Stimulated activated CD4-positive, alpha-beta T cell treated with anti-CD3 and anti-CD28 coated beads, Interleukin-12 subunit alpha, Interleukin-12 subunit beta, amount 100 ng/mL, for 48 hours (primary cell): ENCODE data around the gene GPD1.
"Not testable (repeated sequence)": the region's sequence is repeated elsewhere in the genome, so short reads cannot be mapped to it uniquely, and the experiment has no call there.

Source experiments
- DNase-seq, 3 donors: peaks; one replicate each; pipeline ENCODE4 v3.0.0-alpha.2; 2020; ENCODE audit warnings: low read depth in 2 of 3, low spot score in 1 of 3

Gene GPD1

DNA sequence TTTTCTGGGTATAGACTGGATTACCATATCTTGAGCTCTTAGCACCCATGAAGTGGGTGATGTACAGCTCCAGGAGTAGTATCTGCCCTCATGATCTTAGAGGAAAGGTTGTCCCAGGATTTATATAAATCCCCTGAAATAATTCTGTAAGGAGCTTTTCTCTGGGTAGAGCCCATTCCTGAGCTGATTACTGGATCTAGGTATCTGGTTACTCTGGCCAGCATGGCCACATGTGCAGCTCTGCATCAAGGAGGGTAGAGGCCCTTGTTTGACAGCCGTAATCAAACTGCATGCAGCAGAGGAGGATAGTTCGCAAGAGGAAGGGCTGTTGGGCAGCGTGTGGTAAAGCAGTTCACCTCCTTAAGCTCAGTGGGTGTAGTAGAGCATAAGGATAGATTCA is 16.7 kb downstream of the GPD1 start:
- DNase-seq: no peak

DNA sequence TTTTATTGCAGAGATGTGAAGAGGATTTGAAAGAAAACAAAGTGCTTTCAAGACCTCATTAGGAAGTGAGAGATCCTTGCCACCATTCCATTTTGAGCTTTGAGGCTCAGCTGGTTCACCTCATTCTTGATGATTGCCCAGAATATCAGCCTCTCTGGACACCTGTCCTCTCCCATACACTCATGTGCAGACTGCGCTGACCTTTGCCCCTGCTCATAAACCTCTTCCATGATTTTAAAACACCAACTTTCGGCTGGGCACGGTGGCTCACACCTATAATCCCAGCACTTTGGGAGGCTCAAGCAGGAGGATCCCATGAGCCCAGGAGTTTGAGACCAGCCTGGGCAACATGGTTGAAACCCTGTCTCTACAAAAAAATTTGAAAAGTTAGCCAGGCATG is 17.1 kb downstream of the GPD1 start:
- DNase-seq: no peak

DNA sequence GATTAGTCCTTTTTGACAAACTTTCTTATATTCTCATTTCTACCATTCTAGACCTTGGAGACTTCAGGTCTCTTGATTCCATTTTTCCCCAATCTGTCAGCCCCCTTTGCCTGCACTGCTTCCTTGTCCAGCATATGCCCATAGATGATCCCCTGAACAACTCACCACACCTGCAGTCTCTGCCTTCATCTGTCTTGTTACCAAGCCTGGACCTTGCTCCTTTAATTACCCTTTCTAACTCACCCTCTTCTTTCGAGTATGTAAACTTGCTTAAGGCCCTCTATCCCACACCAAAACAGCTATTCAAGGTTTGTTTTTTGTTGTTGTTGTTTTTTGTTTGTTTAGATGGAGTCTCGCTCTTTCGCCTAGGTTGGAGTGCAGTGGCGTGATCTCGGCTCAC is 17.8 kb downstream of the GPD1 start:
- DNase-seq: no peak

DNA sequence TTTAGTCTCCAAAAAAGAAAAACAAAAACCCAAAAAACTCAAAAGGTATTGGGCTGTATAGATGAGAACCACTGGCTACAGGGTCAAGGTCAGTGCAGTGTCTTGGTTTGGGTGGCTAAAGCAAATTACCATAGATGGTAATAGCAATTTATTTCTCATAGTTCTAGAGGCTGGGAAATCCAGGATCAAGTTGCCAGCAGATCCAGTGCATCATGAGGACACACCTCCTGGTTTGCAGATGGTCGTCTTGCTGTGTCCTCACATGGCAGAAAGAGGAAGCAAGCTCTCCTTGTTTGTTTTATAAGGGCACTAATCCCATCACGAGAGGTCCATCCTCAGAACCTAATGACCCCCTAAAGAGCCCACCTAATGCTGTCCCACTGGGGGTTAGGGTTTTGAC is 19.4 kb downstream of the GPD1 start:
- no peak for DNase-seq

DNA sequence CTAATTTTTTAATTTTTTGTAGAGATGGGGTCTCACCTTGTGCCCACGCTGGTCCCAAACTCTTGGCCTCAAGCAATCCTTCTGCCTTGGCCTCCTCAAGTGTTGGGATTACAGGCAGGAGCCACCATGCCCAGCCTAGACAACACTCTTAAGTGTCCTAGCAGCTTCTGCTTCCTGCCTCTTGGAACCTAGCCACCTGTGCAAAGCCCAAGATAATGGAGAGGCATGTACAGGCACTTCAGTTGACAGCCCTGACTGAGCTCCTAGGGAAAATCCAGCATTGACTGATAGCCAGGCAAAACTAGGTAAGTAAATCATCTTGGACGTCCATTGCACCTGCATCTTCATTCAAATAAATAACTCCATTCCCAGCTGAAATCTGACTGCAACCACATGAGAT is 23.7 kb downstream of the GPD1 start:
- DNase-seq: no peak

DNA sequence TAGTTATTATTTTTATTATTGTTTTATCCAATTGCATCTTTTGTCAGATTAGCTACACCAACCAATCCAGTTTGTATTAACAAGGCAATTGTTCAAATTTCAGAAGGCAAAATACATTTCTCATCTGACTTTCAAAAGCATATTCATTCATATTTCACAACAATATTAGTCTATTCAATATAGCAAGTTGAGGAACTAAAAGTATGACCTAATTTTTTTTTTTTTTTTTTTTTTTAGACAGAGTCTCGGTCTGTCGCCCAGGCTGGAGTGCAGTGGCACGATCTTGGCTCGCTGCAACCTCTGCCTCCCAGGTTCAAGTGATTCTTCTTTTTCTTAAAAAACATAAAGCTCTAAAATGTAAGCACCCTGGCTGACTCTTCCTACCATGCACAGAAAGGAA is 25.5 kb downstream of the GPD1 start:
- no peak for DNase-seq

DNA sequence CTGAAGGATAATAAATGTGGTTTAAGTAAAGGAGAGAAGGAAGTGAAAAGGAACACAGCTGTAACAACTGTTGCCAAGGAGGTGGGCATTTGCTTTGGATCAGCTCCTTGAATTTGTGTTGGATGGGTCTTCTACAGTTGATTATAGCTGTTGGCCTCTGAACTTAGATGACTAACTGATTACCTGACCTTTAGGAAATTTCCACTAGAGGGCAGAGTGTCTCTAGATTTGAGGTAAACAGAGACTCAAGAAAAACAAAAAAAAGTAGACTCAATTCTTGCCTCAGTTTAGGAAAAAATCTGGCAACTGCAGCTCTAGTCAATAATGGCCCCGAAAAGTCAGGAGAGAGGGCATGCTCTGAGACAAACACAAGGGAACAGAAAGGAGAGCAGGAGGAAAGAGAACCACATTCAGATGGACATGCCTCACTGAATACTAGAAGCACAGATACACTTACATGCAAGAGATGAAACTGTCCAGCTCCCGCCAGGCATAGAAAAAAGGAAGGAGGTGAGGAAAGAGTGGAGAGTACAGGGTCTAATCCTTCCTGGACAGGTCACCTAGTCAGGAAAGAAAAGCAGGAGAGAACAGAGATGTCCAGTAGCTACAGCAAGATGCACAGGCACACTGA is 28.8 kb downstream of the GPD1 start:
- DNase-seq: no peak

DNA sequence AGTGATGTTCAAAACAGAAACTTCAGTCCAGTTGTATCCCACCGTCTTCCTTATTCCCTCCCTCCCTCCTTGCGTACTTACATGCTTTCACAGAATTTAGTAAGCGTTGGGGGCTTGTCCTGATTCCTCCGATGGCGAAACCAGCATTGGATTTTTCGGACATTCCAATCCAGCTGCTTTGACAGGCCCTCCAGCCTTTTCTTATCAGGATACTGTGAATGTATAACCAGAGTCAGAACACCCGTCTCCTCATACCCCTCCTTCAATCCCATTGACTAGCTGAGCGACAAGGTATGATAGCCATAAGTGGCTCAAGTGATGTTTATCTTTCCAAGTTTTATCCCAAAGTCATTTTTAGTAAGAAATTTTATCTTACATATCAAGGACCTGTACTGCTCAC is 39.2 kb downstream of the GPD1 start:
- no peak for DNase-seq

DNA sequence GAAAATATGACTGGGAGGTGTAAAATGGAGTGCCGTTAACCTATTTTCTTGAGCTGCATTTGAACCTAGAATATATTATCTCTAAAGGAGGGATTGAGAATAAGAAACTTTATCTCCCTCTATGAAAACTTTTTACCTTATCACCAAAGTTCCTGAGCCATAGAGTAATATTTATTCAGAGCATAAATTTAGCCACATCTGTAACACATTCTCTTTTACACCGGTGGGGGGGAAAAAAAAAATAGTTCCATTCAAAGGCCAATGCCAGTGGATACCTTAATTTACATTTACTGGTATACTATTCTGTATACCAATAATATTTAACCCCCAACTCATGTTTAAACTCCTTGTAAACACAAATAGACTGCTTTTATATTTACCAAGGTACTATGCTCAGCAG is 41.6 kb downstream of the GPD1 start:
- no peak for DNase-seq

DNA sequence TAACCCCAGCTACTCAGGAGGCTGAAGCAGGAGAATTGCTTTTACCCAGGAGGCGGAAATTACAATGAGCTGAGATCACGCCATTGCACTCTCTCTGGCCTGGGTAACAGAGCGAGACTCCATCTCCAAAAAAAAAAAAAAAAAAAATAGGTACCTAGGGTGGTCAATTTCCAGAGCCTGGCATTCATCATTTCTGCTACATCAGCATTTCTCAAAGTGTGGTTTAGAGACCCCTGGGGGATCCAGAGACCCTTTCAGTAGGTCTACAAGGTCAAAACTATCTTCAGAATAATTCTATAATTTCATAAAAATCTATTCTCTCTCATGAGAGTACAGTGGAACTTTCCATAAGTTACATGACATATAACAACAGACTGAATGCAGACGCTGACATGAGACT is 43.5 kb downstream of the GPD1 start:
- DNase-seq: no peak

DNA sequence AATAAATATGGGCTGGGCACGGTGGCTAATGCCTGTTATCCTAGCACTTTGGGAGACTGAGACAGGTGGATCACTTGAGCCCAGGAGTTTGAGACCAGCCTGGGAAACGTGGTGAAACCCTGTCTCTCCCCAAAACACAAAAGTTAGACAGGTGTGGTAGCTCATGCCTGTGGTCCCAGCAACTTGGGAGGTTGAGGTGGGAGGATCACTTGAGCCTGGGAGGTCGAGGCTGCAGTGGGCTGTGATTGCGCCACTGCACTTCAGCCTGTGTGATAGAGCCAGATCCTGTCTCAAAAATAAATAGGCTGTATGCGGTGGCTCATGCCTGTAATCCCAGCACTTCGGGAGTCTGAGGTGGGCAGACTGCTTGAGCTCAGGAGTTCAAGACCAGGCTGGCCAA is 44.2 kb downstream of the GPD1 start:
- DNase-seq: not testable (repeated sequence)

DNA sequence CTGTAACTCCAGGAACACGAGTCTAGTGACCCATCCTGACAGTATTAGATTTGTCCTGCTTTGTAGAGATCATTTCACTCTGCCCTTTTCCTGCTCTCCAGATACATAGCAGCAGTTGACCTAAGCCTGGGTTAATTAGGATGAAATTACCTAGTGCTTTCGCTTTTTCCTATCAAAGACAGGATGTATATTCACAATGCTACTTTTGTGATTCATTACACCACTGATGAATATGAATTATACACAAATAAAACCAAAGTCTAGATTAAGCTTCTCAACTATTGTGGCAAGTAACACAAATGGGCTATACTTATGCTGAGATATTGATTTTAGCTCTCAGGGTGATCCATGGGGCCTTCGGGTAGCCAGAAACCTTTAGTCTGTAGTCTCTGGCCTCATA is 45.5 kb downstream of the GPD1 start:
- no peak for DNase-seq

DNA sequence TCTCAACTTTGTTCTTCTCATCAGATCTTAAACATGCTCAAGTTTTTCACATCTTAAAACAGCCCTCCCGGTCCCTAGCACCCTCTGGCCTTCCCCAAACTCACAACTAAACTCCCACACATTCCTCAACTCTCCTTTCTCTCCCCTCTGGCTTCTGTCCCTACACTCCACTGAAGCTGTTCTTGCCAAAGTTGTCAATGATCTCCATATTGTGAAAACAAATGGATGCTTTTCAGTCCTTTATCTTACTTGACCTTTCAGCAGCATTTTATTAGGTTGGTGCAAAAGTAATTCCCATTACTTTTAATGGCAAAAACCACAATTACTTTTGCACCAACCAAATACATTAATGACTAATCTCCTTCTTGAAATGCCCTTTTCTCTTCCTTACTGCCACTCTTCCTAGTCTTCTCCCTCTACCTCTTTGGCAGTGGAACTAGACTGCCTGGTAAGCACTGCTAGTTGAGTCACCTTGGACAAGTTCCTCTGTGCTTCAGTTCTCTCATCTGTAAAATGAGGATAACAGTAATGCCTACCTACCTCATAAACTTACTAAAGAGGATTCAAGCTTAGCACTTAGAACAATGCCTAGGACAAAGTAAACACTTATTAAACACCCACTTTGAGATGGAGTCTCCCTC is 47.4 kb downstream of the GPD1 start:
- no peak for DNase-seq

DNA sequence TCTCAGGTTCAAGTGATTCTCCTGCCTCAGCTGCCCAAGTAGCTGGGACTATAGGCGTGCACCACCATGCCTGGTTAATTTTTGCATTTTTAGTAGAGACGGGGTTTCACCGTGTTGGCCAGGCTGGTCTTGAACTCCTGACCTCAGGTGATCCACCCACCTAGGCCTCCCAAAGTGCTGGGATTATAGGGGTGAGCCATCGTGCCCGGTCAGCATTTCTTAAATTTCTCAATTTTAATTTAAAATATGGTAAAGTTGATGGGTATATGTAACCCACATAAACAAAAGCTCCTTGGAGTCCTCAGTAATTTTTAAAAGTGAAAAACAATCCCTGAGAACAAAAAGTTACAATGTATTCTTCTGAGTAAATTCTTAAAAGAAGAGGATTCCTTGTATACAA is 51.1 kb downstream of the GPD1 start:
- not testable (repeated sequence) for DNase-seq

DNA sequence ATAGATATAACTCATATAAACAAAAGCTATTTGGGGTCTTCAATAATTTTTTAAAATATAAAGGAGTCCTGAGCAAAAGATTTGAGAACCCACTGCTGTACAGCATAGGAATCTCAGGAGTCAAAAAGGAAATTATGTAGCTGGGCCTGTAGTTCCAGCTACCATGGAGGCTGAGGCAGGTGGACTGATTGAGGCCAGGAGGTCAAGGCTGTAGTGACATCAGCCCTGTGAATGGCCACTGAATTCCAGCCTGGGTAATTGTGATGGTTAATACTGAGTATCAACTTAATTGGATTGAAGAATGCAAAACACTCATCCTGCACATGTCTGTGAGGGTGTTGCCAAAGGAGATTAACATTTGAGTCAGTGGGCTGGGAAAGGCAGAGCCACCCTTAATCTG is 52.8 kb downstream of the GPD1 start:
- no peak for DNase-seq

DNA sequence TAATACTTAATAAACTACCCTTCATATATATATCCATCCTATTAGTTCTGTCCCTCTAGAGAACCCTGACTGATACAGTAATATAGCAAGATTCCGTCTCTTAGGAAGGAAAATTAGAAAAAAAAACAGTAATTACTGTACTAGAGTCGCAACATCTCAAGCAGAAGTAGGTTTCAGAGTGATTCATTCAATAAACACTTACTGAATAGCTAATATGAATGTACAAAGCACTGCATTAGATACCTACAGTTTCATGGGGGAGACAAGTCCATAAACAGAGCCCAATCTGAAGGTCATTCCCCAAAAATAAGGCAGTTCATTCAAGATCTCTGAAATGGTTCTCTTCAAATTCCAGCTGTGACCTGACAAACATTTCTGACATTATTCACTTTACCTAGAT is 53.5 kb downstream of the GPD1 start:
- DNase-seq: no peak

DNA sequence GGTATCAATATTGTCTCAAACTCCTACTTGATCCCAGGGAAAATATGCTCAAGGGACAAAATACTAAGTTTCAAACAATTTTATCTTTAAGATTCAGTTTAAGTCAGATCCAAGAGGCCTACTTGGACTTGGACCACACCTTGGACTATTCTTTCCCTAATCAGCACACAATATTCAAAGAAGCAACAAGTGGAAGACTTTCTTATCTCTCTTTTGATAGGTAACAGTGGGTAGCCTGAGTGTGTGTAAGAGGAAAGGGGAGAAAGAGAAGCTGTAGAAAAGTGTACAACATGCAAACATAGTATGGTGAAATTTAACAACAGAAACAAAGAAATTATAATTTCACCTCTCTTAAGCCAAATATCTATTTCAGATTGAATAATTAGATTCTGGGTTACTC is 56.8 kb downstream of the GPD1 start:
- no peak for DNase-seq
